A549 (cell line): ENCODE results near the gene EIF4EBP3.
"Not testable (repeated sequence)": the region's sequence is repeated elsewhere in the genome, so short reads cannot be mapped to it uniquely, and the experiment has no call there.

Experiments used
- CHD4 ChIP-seq: fragments of 200-600 bp; sonication (generic); IDR thresholded peaks from 2 replicates; pipeline ENCODE4 v1.6.1; 2016; ENCODE audit warnings: antibody characterized with exemption, mild to moderate bottlenecking, borderline replicate concordance
- CTCF ChIP-seq: fragments of >200 bp; sonication (Bioruptor Twin); formaldehyde crosslinking; IDR thresholded peaks from 3 replicates; pipeline ENCODE4 v1.5.1; 2016
- EHMT2 ChIP-seq: fragments of 200-600 bp; sonication (generic); IDR thresholded peaks from 2 replicates; pipeline ENCODE4 v1.6.1; 2016; ENCODE audit warnings: antibody characterized with exemption, low read depth, mild to moderate bottlenecking, moderate library complexity
- FOXS1 ChIP-seq: fragments of 250-450 bp; sonication (Bioruptor Pico); IDR thresholded peaks from 2 replicates; pipeline ENCODE4 v1.5.0; 2020; ENCODE audit warnings: mild to moderate bottlenecking, moderate library complexity
- HDAC2 ChIP-seq: fragments of 200-600 bp; sonication (generic); IDR thresholded peaks from 2 replicates; pipeline ENCODE4 v1.6.1; 2016
- MAX ChIP-seq: IDR thresholded peaks from 2 replicates; pipeline ENCODE4 v1.6.1; 2012
- MYC ChIP-seq: IDR thresholded peaks from 2 replicates; pipeline ENCODE4 v1.6.1; 2012; ENCODE audit warnings: mild to moderate bottlenecking, inconsistent platforms, low read length, improper control_type of control experiment, borderline replicate concordance
- POLR2A ChIP-seq: IDR thresholded peaks from 2 replicates; pipeline ENCODE4 v1.6.1; 2012; ENCODE audit warnings: mild to moderate bottlenecking, low read length
- REST ChIP-seq: fragments of 200-600 bp; sonication (generic); IDR thresholded peaks from 2 replicates; pipeline ENCODE4 v1.6.1; 2016; ENCODE audit warnings: antibody characterized with exemption, mild to moderate bottlenecking, moderate library complexity
- RFX5 ChIP-seq: fragments of 450-650 bp; IDR thresholded peaks from 2 replicates; pipeline ENCODE4 v1.7.1; 2014; ENCODE audit warnings: antibody characterized with exemption, mild to moderate bottlenecking, moderate library complexity
- SMC3 ChIP-seq: fragments of >200 bp; sonication (Bioruptor Twin); formaldehyde crosslinking; IDR thresholded peaks from 3 replicates; pipeline ENCODE4 v1.6.1; 2018; ENCODE audit warnings: inconsistent platforms
- ZSCAN20 ChIP-seq: fragments of 250-450 bp; sonication (Bioruptor Pico); IDR thresholded peaks from 2 replicates; pipeline ENCODE4 v1.8.0; 2022; ENCODE audit warnings: mild to moderate bottlenecking, moderate library complexity

GRCh38 chr5:140593070-140593469 lies 45.6 kb downstream of the EIF4EBP3 start:
- 0 out of 2 replicates have a peak, but pooled peaks have one; percentile 13 for TF ChIP-seq POLR2A
- not testable (repeated sequence) for TF ChIP-seq MYC; CTCF; MAX; EHMT2; HDAC2; SMC3; RFX5; ZSCAN20 (CRISPR knock-in tag); CHD4; REST; FOXS1
